Measurements from ENCODE around the gene IKZF2. TPM values are rescaled to one million over a fixed set of nuclear protein-coding genes. Genes with fewer than 3 reads are reported as not detected.

IKZF2 gene
- total RNA-seq, 1 experiment from 2014 or later, result 0.44 TPM

DNA sequence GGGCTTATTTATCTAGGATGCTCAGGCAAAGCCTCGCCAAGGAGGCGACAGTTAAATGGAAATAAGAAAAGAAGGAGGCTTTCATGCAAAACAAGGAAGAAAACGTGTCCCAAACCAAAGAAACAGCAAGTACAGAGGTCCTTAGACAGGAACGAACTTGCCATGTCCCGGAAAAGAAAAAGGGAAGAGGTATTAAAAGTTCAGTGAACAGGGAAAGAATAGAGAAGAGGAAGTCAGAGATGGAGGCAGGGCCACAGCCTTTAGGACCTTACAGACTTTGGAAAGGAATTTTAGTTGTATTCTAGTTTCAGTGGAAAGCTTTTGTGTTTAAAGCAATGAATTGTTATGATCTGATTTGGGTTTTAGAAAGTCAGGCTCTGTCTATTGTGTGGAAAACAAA is 22.1 kb downstream of the IKZF2 start:
- H3K4me3 ChIP-seq (ENCODE audit: low read depth in 2 of 2, low read length in 2 of 2), result no peak overlapping the region
- no peaks in the 10 kb centered on the region for H3K27me3 ChIP-seq (ENCODE audit: control insufficient read depth, insufficient read depth, low read length)
- no peaks in the 10 kb centered on the region for H3K36me3 ChIP-seq (ENCODE audit: control insufficient read depth, insufficient read depth, low read length)
- ChIA-PET CTCF (no interaction called here), POLR2A (no interaction called here)
- BruUV-seq (replicated peaks), result no TSS peak
- H3K4me1 ChIP-seq (ENCODE audit: control insufficient read depth, insufficient read depth, low read length), result no peaks in the 10 kb centered on the region
- DNase-seq (ENCODE audit: low read depth, low spot score), result no peak
- ATAC-seq, result no peak
- intact Hi-C loops (cut with micrococcal nuclease; ENCODE audit: unreplicated experiment) (no loop called here), in situ Hi-C loops (cut with HindIII; ENCODE audit: low pct_unique_long_range_greater_than_20kb, low sequenced_read_pairs) (no loop called here)
- no peaks in the 10 kb centered on the region for H3K9me3 ChIP-seq (ENCODE audit: control insufficient read depth, insufficient read depth, low read depth, low read length)
- TF ChIP-seq TCF7L2 (IDR thresholded peaks at IDR 0.05; ENCODE audit: low read depth, low read length) (no peak), POLR2AphosphoS5 (IDR thresholded peaks at IDR 0.05; ENCODE audit: low read depth, low read length) (no peak), SIN3A (IDR thresholded peaks at IDR 0.05; ENCODE audit: borderline replicate concordance, insufficient read depth, low read depth, low read length) (no peak)
- TF ChIP-seq, protein P1, sequence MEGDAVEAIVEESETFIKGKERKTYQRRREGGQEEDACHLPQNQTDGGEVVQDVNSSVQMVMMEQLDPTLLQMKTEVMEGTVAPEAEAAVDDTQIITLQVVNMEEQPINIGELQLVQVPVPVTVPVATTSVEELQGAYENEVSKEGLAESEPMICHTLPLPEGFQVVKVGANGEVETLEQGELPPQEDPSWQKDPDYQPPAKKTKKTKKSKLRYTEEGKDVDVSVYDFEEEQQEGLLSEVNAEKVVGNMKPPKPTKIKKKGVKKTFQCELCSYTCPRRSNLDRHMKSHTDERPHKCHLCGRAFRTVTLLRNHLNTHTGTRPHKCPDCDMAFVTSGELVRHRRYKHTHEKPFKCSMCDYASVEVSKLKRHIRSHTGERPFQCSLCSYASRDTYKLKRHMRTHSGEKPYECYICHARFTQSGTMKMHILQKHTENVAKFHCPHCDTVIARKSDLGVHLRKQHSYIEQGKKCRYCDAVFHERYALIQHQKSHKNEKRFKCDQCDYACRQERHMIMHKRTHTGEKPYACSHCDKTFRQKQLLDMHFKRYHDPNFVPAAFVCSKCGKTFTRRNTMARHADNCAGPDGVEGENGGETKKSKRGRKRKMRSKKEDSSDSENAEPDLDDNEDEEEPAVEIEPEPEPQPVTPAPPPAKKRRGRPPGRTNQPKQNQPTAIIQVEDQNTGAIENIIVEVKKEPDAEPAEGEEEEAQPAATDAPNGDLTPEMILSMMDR (IDR thresholded peaks at IDR 0.05), result no peak
- TF ChIP-seq, protein P2, sequence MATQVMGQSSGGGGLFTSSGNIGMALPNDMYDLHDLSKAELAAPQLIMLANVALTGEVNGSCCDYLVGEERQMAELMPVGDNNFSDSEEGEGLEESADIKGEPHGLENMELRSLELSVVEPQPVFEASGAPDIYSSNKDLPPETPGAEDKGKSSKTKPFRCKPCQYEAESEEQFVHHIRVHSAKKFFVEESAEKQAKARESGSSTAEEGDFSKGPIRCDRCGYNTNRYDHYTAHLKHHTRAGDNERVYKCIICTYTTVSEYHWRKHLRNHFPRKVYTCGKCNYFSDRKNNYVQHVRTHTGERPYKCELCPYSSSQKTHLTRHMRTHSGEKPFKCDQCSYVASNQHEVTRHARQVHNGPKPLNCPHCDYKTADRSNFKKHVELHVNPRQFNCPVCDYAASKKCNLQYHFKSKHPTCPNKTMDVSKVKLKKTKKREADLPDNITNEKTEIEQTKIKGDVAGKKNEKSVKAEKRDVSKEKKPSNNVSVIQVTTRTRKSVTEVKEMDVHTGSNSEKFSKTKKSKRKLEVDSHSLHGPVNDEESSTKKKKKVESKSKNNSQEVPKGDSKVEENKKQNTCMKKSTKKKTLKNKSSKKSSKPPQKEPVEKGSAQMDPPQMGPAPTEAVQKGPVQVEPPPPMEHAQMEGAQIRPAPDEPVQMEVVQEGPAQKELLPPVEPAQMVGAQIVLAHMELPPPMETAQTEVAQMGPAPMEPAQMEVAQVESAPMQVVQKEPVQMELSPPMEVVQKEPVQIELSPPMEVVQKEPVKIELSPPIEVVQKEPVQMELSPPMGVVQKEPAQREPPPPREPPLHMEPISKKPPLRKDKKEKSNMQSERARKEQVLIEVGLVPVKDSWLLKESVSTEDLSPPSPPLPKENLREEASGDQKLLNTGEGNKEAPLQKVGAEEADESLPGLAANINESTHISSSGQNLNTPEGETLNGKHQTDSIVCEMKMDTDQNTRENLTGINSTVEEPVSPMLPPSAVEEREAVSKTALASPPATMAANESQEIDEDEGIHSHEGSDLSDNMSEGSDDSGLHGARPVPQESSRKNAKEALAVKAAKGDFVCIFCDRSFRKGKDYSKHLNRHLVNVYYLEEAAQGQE (IDR thresholded peaks at IDR 0.05; ENCODE audit: insufficient read depth in 1 of 2, low read depth in 2 of 2, low read length in 1 of 2), result no peak
- no peak overlapping the region for H3K27ac ChIP-seq (ENCODE audit: low read length)

DNA sequence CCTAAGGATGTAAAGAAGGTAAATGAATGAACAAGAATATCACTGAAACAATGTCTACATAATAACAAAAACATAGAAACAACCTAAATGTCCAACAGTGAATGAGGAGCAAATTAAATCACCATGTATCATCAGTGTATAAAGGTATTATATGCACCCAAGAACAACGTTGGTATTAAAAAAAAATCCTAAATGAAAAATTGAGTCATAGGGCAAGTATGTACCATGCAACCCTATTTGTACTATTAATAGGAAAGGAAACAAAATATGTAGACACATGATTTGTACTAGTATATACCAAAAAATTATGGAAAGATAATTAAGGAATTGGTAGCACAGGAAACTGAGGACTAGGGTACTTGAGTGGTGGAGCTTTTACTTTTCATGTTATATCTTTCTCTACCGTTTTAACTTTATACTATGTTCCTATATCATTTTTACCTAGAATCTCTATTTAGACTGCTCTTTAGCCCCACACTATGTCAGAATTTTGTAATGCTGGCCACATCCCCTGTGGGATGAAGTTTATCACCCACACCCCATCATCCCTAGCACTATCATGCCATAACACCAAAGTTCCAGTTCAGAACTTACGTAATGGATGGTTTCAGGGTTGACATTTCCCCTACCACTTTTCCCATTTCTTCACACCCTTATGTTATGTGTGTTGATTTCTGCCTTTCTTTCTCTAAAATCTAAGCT is 25.6 kb downstream of the IKZF2 start:
- no TSS peak for BruUV-seq (replicated peaks)
- POLR2A ChIA-PET, result no interaction called here
- no peaks in the 10 kb centered on the region for H3K27me3 ChIP-seq (ENCODE audit: control insufficient read depth, insufficient read depth, low read length)
- no peak overlapping the region for H3K4me3 ChIP-seq (ENCODE audit: low read depth in 2 of 2, low read length in 2 of 2)
- no peak for TF ChIP-seq TCF7L2 (IDR thresholded peaks at IDR 0.05; ENCODE audit: low read depth, low read length)
- no peak for TF ChIP-seq POLR2AphosphoS5 (IDR thresholded peaks at IDR 0.05; ENCODE audit: low read depth, low read length)
- TF ChIP-seq, protein P1 (IDR thresholded peaks at IDR 0.05), result no peak
- no peak for TF ChIP-seq SIN3A (IDR thresholded peaks at IDR 0.05; ENCODE audit: borderline replicate concordance, insufficient read depth, low read depth, low read length)
- TF ChIP-seq, protein P2 (IDR thresholded peaks at IDR 0.05; ENCODE audit: insufficient read depth in 1 of 2, low read depth in 2 of 2, low read length in 1 of 2), result no peak
- H3K4me1 ChIP-seq (ENCODE audit: control insufficient read depth, insufficient read depth, low read length), result no peaks in the 10 kb centered on the region
- in situ Hi-C loops (cut with HindIII; ENCODE audit: low pct_unique_long_range_greater_than_20kb, low sequenced_read_pairs), result no loop called here
- H3K36me3 ChIP-seq (ENCODE audit: control insufficient read depth, insufficient read depth, low read length), result no peaks in the 10 kb centered on the region
- CTCF ChIA-PET, result no interaction called here
- no peak overlapping the region for H3K27ac ChIP-seq (ENCODE audit: low read length)
- ATAC-seq, result no peak
- DNase-seq (ENCODE audit: low read depth, low spot score), result no peak
- intact Hi-C loops (cut with micrococcal nuclease; ENCODE audit: unreplicated experiment), result no loop called here
- H3K9me3 ChIP-seq (ENCODE audit: control insufficient read depth, insufficient read depth, low read depth, low read length), result no peaks in the 10 kb centered on the region
